Measurements from ENCODE around the gene RBM22.
"Not testable (repeated sequence)": the region's sequence is repeated elsewhere in the genome, so short reads cannot be mapped to it uniquely, and the experiment has no call there.

The RBM22 gene

DNA sequence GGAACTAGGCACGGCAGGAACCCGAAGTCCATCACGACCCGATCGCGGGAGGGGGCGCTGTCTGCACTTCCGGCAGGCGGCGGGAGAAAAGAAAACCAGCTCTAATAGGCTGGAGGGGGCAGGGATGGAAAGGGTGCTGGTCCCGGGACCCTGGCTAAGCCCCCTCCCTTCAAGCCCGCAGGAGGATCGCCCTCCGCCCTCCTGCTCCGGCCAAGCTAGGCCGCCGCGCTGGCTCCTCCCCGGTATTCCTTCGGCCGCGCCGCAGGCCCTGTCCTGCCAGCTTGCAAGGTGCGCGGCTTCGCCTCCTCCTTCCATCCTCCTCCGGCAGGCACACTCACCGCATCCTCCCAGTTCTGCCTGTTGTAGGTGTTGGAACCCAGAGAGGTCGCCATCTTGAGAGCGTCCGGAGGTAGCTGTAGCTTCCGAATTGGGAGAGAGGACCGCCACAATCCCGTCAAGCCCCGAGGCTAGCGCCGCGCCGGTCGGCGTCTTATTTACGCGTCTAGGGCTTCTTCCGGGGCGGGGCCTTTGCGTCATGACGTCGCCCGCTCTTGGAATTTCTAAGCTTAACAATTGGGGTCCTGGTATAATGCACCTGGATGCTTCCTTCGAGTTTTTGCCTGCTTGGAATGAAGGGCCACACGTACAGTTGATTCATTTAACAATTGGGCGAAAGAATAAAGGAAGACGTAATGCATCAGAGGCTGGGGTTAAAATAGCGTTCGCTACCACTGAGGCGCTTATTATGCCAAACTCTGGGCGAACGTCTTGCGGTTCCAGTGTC, at the start of gene RBM22:
Gene RBM22, minus strand, starts transcription at position 469 of the 784 bp plus-strand sequence. Its CDS starts 77 bp downstream, at position 392.
- peak within 1 kb of the TSS; percentile 87 for H3K4me3 ChIP-seq (ENCODE audit: low read depth, low read length)
- DNase-seq (ENCODE audit: low read depth), result peak; percentile 50

DNA sequence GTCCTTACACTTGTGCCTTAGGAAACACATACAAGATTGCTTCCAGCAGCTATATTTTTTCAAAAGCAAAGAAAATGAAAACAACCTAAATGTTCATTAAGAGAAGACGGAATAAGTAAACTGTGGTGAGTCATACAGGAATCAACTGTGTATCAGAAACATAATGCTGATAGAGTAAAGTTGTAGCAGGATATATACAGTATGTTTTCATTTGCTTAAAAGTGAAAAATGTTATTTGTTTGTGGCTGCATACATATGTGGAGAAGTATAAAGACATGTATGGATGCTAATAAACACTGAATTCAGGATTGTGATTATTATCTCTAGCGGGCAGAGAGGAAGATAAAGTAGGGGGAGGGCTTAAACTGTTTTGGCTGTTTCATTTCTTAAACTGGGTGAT, 49.6 kb upstream of the RBM22 start:
- no peak for DNase-seq (ENCODE audit: low read depth)
- no peak overlapping the region for H3K4me3 ChIP-seq (ENCODE audit: low read depth, low read length)

GRCh38 chr5:150743142-150743488, 42.3 kb upstream of the RBM22 start:
- not testable (repeated sequence) for H3K4me3 ChIP-seq (ENCODE audit: low read depth, low read length); DNase-seq (ENCODE audit: low read depth)

GRCh38 chr5:150742455-150743141, 41.7 kb upstream of the RBM22 start:
- H3K4me3 ChIP-seq (ENCODE audit: low read depth, low read length); DNase-seq (ENCODE audit: low read depth): not testable (repeated sequence)

- no peak overlapping the region for H3K4me3 ChIP-seq (ENCODE audit: low read depth, low read length)
- no peak for DNase-seq (ENCODE audit: low read depth)
These were observed 40.1 kb upstream of the RBM22 start for GRCh38 chr5:150740992-150741391.

DNA sequence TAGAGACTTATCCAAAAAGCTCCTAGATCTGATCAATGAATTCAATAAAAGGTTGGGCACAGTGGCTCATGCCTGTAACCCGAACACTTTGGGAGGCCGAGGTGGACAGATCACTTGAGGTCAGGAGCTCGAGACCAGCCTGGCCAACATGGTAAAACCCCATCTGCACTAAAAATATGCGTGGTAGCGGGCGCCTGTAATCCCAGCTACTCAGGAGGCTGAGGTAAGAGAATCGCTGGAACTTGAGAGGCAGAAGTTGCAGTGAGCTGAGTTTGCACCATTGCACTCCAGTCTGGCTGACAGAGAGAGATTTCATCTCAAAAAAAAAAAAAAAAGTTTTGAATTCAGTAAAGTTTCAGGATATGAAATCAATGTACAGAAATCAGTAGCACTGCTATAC, 38.0 kb upstream of the RBM22 start:
- no peak for DNase-seq (ENCODE audit: low read depth)
- H3K4me3 ChIP-seq (ENCODE audit: low read depth, low read length), result no peak overlapping the region

DNA sequence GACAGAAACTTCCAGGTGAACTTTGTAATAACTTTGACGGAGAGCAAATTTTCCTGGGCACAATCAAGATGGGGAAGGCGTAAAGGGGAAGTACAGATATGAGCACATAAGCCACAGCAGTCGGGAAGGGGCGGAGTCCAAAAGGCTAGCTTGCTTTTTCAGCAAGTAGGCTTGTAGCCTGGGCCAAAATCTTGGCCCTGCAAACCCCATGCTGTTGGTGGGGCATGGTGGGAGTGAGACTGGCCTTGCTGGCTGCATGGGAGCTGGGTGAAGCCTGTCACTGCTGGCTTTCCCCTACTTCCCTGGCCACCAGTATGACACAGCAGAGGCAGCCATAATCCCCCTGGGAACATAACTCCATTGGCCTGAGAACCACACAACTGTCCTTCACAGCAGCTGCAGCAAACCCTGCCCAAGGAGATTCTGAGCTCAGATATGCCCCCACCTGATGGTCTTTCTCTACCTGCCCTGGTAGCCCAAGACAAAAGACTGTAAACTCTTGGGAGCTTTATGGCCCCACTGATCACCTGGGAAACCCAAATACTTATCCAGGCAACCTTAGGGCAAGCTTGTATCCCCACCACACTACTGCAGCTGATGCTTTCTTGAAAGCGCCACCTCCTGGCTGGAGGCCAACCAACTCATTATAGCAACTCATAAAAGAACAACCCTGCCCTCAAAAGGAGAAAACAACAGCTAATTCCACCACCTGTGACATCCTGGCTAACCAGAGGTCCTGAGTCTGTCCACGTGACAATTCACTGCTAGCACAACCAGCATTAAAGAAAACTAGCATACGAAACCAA, 33.9 kb upstream of the RBM22 start:
- no peak for DNase-seq (ENCODE audit: low read depth)
- H3K4me3 ChIP-seq (ENCODE audit: low read depth, low read length), result no peak overlapping the region

- DNase-seq (ENCODE audit: low read depth), result no peak
- no peak overlapping the region for H3K4me3 ChIP-seq (ENCODE audit: low read depth, low read length)
These were observed 30.9 kb upstream of the RBM22 start for GRCh38 chr5:150731669-150732242.

- no peak overlapping the region for H3K4me3 ChIP-seq (ENCODE audit: low read depth, low read length)
- DNase-seq (ENCODE audit: low read depth), result no peak
These were observed 29.0 kb upstream of the RBM22 start for GRCh38 chr5:150729859-150730258.

DNA sequence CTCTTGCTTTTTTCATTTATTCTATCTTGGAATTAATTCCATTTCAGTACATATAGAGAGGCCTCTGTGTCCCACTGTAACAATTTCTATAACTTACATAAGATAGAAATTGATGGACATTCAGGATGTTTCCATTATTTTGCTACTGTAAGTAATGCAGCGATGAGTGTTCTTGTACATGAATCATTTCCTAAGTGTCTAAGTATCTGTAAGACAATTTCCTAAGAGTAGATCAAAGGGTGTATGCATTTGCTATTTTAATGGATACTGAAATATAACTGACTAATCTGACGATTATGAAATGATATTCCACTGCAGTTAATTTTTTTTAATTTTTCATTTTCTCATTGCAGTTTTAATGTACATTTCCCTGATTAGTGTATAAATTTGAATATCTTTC, 23.0 kb upstream of the RBM22 start:
- no peak for DNase-seq (ENCODE audit: low read depth)
- no peak overlapping the region for H3K4me3 ChIP-seq (ENCODE audit: low read depth, low read length)

DNA sequence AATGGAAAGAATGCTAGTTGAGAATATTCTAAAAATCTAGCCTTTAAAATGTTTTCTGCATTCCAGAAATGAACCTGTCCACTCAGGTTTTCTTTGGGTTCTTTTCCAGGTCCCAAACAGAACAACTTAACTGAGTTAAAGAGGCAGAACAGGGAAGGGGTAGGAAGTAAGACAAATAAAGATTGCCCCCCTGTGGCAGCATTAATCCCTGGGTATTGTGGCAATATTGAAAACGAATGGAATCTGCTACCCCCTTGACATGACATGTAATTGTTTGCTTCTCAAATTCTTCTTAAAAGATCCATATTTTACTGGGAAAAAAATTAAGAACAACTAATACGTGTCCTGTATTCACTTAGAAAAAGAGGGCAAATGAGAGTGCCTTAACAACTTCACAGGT, 9.3 kb upstream of the RBM22 start:
- no peak overlapping the region for H3K4me3 ChIP-seq (ENCODE audit: low read depth, low read length)
- DNase-seq (ENCODE audit: low read depth), result no peak

GRCh38 chr5:150706776-150707390, 6.0 kb upstream of the RBM22 start:
- no peak overlapping the region for H3K4me3 ChIP-seq (ENCODE audit: low read depth, low read length)
- DNase-seq (ENCODE audit: low read depth), result no peak

DNA sequence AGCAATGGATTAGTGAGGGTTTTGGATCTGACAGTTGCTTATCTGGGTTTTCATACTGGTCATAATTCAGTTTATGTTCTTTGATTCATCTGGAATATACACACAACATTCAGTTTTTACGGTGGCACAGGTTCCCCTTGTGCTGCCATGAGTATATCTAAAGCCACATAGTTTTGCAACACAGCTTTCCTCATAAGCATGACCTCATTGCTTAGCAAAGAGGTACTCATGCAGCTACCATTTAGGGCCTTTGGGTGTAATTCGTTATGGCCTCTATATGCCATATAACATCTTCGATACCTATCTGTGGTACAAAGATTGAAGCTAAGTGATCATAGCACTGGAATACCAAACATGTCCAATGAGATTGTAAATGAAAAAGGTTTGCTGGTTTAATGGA, 2.9 kb upstream of the RBM22 start:
- no peak for DNase-seq (ENCODE audit: low read depth)
- no peak overlapping the region for H3K4me3 ChIP-seq (ENCODE audit: low read depth, low read length)

GRCh38 chr5:150700246-150700593, 642 bp downstream of the RBM22 start:
- no peak for DNase-seq (ENCODE audit: low read depth)
- peak overlapping the region; percentile 87 for H3K4me3 ChIP-seq (ENCODE audit: low read depth, low read length)

DNA sequence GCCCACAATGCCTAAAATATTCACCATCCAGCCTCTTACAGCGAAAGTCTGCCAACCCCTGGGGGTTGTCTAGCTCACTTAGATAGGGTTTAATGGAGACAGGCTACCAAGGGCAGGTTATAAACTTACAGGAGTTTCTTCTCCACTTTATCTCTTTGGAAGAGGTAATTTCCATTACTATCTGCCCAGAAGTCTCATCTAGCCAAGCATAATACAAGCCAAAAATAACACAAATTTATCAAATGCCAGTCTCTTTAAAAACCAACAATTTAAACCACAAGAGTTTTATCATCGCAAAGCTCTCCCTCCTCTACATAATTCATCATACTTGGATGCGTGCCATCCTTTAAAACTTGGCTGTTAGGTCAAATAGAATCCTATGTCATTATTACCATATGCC, 6.2 kb downstream of the RBM22 start:
- no peak for DNase-seq (ENCODE audit: low read depth)
- H3K4me3 ChIP-seq (ENCODE audit: low read depth, low read length), result no peak overlapping the region

DNA sequence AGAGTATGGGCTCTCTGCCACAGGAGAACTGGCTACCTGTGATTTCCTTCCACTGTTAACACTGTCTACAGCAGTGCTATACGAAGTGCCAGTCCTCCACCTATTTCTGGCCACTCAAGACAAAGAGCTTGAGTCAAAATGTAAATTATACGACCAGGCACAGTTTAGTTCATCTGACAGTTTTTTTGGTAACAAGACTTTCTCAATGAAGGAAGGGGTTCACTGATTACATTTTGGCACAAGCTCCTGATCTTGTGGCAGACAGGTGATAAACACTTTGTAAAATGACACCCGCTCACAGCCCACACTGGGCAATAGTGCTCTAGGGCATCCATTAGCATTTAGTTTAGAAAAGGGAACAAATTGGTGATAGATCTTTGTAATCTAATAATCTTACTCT, 8.6 kb downstream of the RBM22 start:
- no peak for DNase-seq (ENCODE audit: low read depth)
- H3K4me3 ChIP-seq (ENCODE audit: low read depth, low read length), result no peak overlapping the region

DNA sequence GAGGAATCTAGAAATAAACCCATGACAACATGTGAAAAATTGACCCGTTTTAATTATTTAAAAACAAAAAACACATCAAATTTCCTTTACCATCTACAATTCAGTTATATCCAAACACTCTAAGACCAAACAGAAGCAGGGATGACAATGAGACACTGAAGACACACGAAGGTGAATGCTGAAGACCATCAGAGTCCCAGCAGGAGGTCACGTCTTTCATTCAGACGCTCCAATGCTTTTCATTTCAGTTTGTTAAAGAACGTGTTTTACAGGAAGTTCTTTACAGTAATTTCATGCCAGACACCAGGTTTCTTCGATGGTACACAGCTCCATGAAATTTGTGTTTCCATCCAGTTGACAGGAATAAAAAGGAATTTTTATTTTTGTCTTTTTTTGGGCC, 10.1 kb downstream of the RBM22 start:
- DNase-seq (ENCODE audit: low read depth), result no peak
- H3K4me3 ChIP-seq (ENCODE audit: low read depth, low read length), result no peak overlapping the region

GRCh38 chr5:150689120-150689519, 11.7 kb downstream of the RBM22 start:
- no peak overlapping the region for H3K4me3 ChIP-seq (ENCODE audit: low read depth, low read length)
- no peak for DNase-seq (ENCODE audit: low read depth)

DNA sequence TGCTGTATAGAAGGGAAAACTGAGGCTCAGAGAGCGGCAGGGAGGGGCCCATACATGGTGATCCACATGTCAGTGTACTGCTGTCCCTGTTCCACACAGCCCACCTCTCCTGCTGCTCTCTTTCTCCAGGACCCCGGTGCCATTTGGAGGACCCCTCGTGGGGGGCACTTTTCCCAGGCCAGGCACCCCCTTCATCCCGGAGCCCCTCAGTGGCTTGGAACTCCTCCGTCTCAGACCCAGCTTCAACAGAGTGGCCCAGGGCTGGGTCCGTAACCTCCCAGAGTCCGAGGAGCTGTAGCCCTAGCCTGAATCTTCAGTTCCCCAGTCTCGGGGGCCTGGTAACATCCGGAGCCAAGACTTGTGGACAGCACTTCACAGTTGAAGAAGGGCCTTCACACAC, 24.3 kb downstream of the RBM22 start:
- no peak overlapping the region for H3K4me3 ChIP-seq (ENCODE audit: low read depth, low read length)
- no peak for DNase-seq (ENCODE audit: low read depth)

DNA sequence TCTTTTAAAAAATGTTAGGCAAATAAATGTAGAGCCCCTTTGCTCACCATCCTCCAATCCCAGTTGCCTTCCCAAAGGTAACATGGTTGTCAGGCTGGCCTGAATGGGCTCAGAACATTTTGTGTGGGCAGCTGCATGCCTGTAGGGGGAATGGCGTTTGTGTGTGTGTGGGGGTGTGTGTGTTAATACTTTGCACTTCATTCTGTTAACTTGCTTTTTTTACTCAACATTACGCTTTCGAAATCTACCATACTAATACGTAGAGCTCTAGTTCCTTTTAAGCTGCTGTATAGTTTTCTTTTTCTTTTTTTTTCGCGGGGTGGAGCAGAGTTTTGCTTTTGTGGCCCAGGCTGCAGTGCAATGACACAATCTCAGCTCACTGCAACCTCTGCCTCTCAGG, 25.8 kb downstream of the RBM22 start:
- no peak overlapping the region for H3K4me3 ChIP-seq (ENCODE audit: low read depth, low read length)
- DNase-seq (ENCODE audit: low read depth), result no peak
